Measurements from ENCODE around the gene MCM5. TPM values are rescaled to one million over a fixed set of nuclear protein-coding genes. Genes with fewer than 3 reads are reported as not detected.

The MCM5 gene
- total RNA-seq, 1 experiment from 2014 or later: 107 TPM

GRCh38 chr22:35384975-35385588 lies 14.9 kb upstream of the MCM5 start:
- H3K27ac Mint-ChIP-seq (ENCODE audit: unreplicated experiment): no peak overlapping the region
- BruUV-seq (replicated peaks): no TSS peak
- no peak for TF ChIP-seq CTCF (IDR thresholded peaks at IDR 0.05; ENCODE audit: insufficient read depth in 1 of 2, low read depth in 1 of 2, low read length in 1 of 2, severe bottlenecking in 1 of 2, unreplicated experiment in 1 of 2)
- H3K4me3 Mint-ChIP-seq (ENCODE audit: unreplicated experiment): no peak overlapping the region
- Histone ChIP-seq H3K36me3 (ENCODE audit: control insufficient read depth, insufficient read depth, low read length) (peaks cover 4% of the 10 kb centered on the region), H3K9me3 (no peaks in the 10 kb centered on the region), H3K4me1 (peaks cover 9% of the 10 kb centered on the region), H3K27me3 (replicated peaks; ENCODE audit: control insufficient read depth, insufficient read depth, low read length) (no peaks in the 10 kb centered on the region), H3K4me3 (ENCODE audit: low read depth, low read length) (no peak overlapping the region)
- no peaks in the 10 kb centered on the region for H3K27me3 Mint-ChIP-seq (ENCODE audit: insufficient read depth, unreplicated experiment)
- peaks cover 13% of the 10 kb centered on the region for H3K4me1 Mint-ChIP-seq (ENCODE audit: low read depth, unreplicated experiment)
- ChIA-PET CTCF (no interaction called here), POLR2A (interaction anchor here (0.7 kb wide), 1 partner anchor 21 kb away, joined by 12 read pairs; no protein-coding TSS in a partner anchor)
- DNase-seq: no peak
- intact Hi-C loops (cut with micrococcal nuclease; ENCODE audit: unreplicated experiment): no loop called here
- peaks cover 96% of the 10 kb centered on the region for H3K36me3 Mint-ChIP-seq (ENCODE audit: insufficient read depth, unreplicated experiment)
- no peaks in the 10 kb centered on the region for H3K9me3 Mint-ChIP-seq (ENCODE audit: unreplicated experiment)

- peaks cover 96% of the 10 kb centered on the region for H3K36me3 Mint-ChIP-seq (ENCODE audit: insufficient read depth, unreplicated experiment)
- no peak overlapping the region for H3K27ac Mint-ChIP-seq (ENCODE audit: unreplicated experiment)
- no peaks in the 10 kb centered on the region for H3K27me3 Mint-ChIP-seq (ENCODE audit: insufficient read depth, unreplicated experiment)
- ChIA-PET CTCF (no interaction called here), POLR2A (no interaction called here)
- intact Hi-C loops (cut with micrococcal nuclease; ENCODE audit: unreplicated experiment): no loop called here
- no peaks in the 10 kb centered on the region for H3K27me3 ChIP-seq (replicated peaks; ENCODE audit: control insufficient read depth, insufficient read depth, low read length)
- no peak overlapping the region for H3K4me3 ChIP-seq (ENCODE audit: low read depth, low read length)
- H3K4me1 Mint-ChIP-seq (ENCODE audit: low read depth, unreplicated experiment): peaks cover 6% of the 10 kb centered on the region
- TF ChIP-seq CTCF (IDR thresholded peaks at IDR 0.05; ENCODE audit: insufficient read depth in 1 of 2, low read depth in 1 of 2, low read length in 1 of 2, severe bottlenecking in 1 of 2, unreplicated experiment in 1 of 2): no peak
- no peaks in the 10 kb centered on the region for H3K9me3 Mint-ChIP-seq (ENCODE audit: unreplicated experiment)
- H3K9me3 ChIP-seq: no peaks in the 10 kb centered on the region
- peaks cover 4% of the 10 kb centered on the region for H3K36me3 ChIP-seq (ENCODE audit: control insufficient read depth, insufficient read depth, low read length)
- DNase-seq: no peak
- H3K4me3 Mint-ChIP-seq (ENCODE audit: unreplicated experiment): no peak overlapping the region
- BruUV-seq (replicated peaks): no TSS peak
- peaks cover 3% of the 10 kb centered on the region; the same call in 1 of the 2 replicates for H3K4me1 ChIP-seq
Observed at GRCh38 chr22:35386670-35387288, 13.2 kb upstream of the MCM5 start.

GRCh38 chr22:35390933-35391332 lies 9.0 kb upstream of the MCM5 start:
- ChIA-PET CTCF (no interaction called here), POLR2A (no interaction called here)
- no TSS peak for BruUV-seq (replicated peaks)
- DNase-seq: no peak
- no peak overlapping the region for H3K4me3 ChIP-seq (ENCODE audit: low read depth, low read length)
- peaks cover 74% of the 10 kb centered on the region for H3K36me3 Mint-ChIP-seq (ENCODE audit: insufficient read depth, unreplicated experiment)
- H3K4me1 Mint-ChIP-seq (ENCODE audit: low read depth, unreplicated experiment): peaks cover 6% of the 10 kb centered on the region
- no peaks in the 10 kb centered on the region for H3K27me3 Mint-ChIP-seq (ENCODE audit: insufficient read depth, unreplicated experiment)
- no peaks in the 10 kb centered on the region for H3K27me3 ChIP-seq (replicated peaks; ENCODE audit: control insufficient read depth, insufficient read depth, low read length)
- peaks cover 2% of the 10 kb centered on the region for H3K36me3 ChIP-seq (ENCODE audit: control insufficient read depth, insufficient read depth, low read length)
- H3K9me3 Mint-ChIP-seq (ENCODE audit: unreplicated experiment): no peaks in the 10 kb centered on the region
- H3K27ac Mint-ChIP-seq (ENCODE audit: unreplicated experiment): no peak overlapping the region
- H3K9me3 ChIP-seq: no peaks in the 10 kb centered on the region
- TF ChIP-seq CTCF (IDR thresholded peaks at IDR 0.05; ENCODE audit: insufficient read depth in 1 of 2, low read depth in 1 of 2, low read length in 1 of 2, severe bottlenecking in 1 of 2, unreplicated experiment in 1 of 2): no peak
- no peak overlapping the region for H3K4me3 Mint-ChIP-seq (ENCODE audit: unreplicated experiment)
- H3K4me1 ChIP-seq: no peaks in the 10 kb centered on the region
- intact Hi-C loops (cut with micrococcal nuclease; ENCODE audit: unreplicated experiment): no loop called here
